Mesendoderm (in vitro differentiated cells): Measurements from ENCODE around the gene IBSP.

ENCODE experiments used
- DNase-seq: peaks from one replicate; pipeline ENCODE4 v3.0.0; 2013
- H2AK5ac ChIP-seq: 2 replicates; pipeline ENCODE4 v1.6.1; 2013; ENCODE audit warnings: low read length, inconsistent platforms
- H2BK120ac ChIP-seq: 2 replicates; pipeline ENCODE4 v1.6.1; 2013; ENCODE audit warnings: low read depth, mild to moderate bottlenecking, low read length, moderate library complexity, mixed read lengths
- H2BK15ac ChIP-seq: replicated peaks from 2 replicates; pipeline ENCODE4 v1.6.1; 2013; ENCODE audit warnings: low read depth, mild to moderate bottlenecking, moderate library complexity
- H2BK5ac ChIP-seq: 2 replicates; pipeline ENCODE4 v1.6.1; 2013; ENCODE audit warnings: low read length, inconsistent platforms
- H3K18ac ChIP-seq: 2 replicates; pipeline ENCODE4 v1.6.1; 2013; ENCODE audit warnings: mild to moderate bottlenecking, low read length, mixed read lengths
- H3K23ac ChIP-seq: one replicate; pipeline ENCODE4 v1.6.1; 2013; ENCODE audit warnings: low read length
- H3K27ac ChIP-seq: 2 replicates; pipeline ENCODE4 v1.5.1; 2013; ENCODE audit warnings: low read depth, mild to moderate bottlenecking, inconsistent platforms, low read length, moderate library complexity
- H3K27me3 ChIP-seq: 2 replicates; pipeline ENCODE4 v1.6.1; 2013; ENCODE audit warnings: low read length, control low read depth, mild to moderate bottlenecking, inconsistent platforms; ENCODE audit not compliant: insufficient read depth, poor library complexity
- H3K36me3 ChIP-seq: 2 replicates; pipeline ENCODE4 v1.6.1; 2013; ENCODE audit warnings: low read length, inconsistent platforms; ENCODE audit not compliant: control insufficient read depth, insufficient read depth
- H3K4ac ChIP-seq: one replicate; pipeline ENCODE4 v1.6.1; 2013; ENCODE audit warnings: low read depth, mild to moderate bottlenecking, low read length, moderate library complexity
- H3K4me1 ChIP-seq: 2 replicates; pipeline ENCODE4 v1.6.1; 2013; ENCODE audit warnings: low read depth, low read length, inconsistent platforms; ENCODE audit not compliant: control insufficient read depth
- H3K4me2 ChIP-seq: 2 replicates; pipeline ENCODE4 v1.6.1; 2013; ENCODE audit warnings: low read length
- H3K4me3 ChIP-seq: 2 replicates; pipeline ENCODE4 v1.5.1; 2013; ENCODE audit warnings: mild to moderate bottlenecking, low read length
- H3K56ac ChIP-seq: one replicate; pipeline ENCODE4 v1.6.1; 2013; ENCODE audit warnings: low read length
- H3K79me1 ChIP-seq: 2 replicates; pipeline ENCODE4 v1.6.1; 2013; ENCODE audit warnings: low read length, inconsistent platforms
- H3K79me2 ChIP-seq: 2 replicates; pipeline ENCODE4 v1.6.1; 2013; ENCODE audit warnings: mild to moderate bottlenecking, low read length; ENCODE audit not compliant: control insufficient read depth, insufficient read depth
- H3K9ac ChIP-seq: 2 replicates; pipeline ENCODE4 v1.6.1; 2013; ENCODE audit warnings: low read length, inconsistent platforms
- H4K5ac ChIP-seq: one replicate; pipeline ENCODE4 v1.6.1; 2013; ENCODE audit warnings: low read length
- H4K8ac ChIP-seq: one replicate; pipeline ENCODE4 v1.6.1; 2013; ENCODE audit warnings: low read depth, mild to moderate bottlenecking, control low read depth, low read length, moderate library complexity
- WGBS: extraction: QIAGEN DNeasy Blood & Tissue Kit; methylation state at CpG from one replicate; pipeline ENCODE4 v1.1.7; 2013; ENCODE audit warnings: low lambda C conversion rate, missing lambda C conversion rate; ENCODE audit not compliant: insufficient coverage; ENCODE audit errors: extremely low coverage; 5-methylcytosine and 5-hydroxymethylcytosine counted together

IBSP gene

DNA sequence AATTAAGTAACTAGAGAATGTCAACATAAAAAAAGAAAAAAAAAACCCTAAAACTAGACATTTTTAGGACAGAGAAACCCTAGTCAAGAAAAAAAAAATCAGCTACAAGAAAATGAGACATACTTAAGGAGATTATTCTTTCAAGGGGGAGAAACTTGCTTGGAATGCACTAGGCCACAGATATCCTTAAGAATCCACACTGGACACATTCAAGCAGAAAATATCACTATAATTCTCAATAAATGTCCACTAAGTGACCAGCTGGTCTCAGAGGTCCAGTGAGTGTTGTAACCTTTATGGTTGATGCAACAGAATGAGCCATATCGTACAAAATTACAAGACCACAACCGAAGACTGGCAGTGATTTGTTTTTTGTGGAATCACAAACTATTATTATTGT lies 15.6 kb upstream of the IBSP start:
- no peak overlapping the region for H3K27ac ChIP-seq
- DNase-seq: no peak
- no peak overlapping the region for H3K4me3 ChIP-seq
- H2BK15ac ChIP-seq: no peak overlapping the region
- no peak overlapping the region for H4K5ac ChIP-seq
- WGBS: no CpG with 5 or more reads among the region's 2 CpGs
- H3K4me1 ChIP-seq: no peaks in the 10 kb centered on the region
- H3K4ac ChIP-seq: no peak overlapping the region
- no peaks in the 10 kb centered on the region for H3K79me2 ChIP-seq
- no peak overlapping the region for H3K18ac ChIP-seq
- H2BK5ac ChIP-seq: no peak overlapping the region
- H3K23ac ChIP-seq: no peak overlapping the region
- H3K27me3 ChIP-seq: no peaks in the 10 kb centered on the region
- H4K8ac ChIP-seq: no peak overlapping the region
- no peak overlapping the region for H3K4me2 ChIP-seq
- no peak overlapping the region for H3K9ac ChIP-seq
- no peaks in the 10 kb centered on the region for H3K36me3 ChIP-seq
- no peak overlapping the region for H2AK5ac ChIP-seq
- H3K56ac ChIP-seq: no peak overlapping the region
- no peaks in the 10 kb centered on the region for H3K79me1 ChIP-seq
- H2BK120ac ChIP-seq: no peak overlapping the region

GRCh38 chr4:87785731-87786509 lies 13.4 kb upstream of the IBSP start:
- Histone ChIP-seq H3K4ac (no peak overlapping the region), H3K4me1 (no peaks in the 10 kb centered on the region), H3K27ac (no peak overlapping the region), H3K27me3 (no peaks in the 10 kb centered on the region), H4K5ac (no peak overlapping the region), H3K23ac (no peak overlapping the region), H3K79me2 (no peaks in the 10 kb centered on the region), H3K79me1 (no peaks in the 10 kb centered on the region), H3K36me3 (no peaks in the 10 kb centered on the region), H3K4me2 (no peak overlapping the region), H2AK5ac (no peak overlapping the region), H2BK5ac (no peak overlapping the region), H3K56ac (no peak overlapping the region), H2BK15ac (no peak overlapping the region), H3K18ac (no peak overlapping the region), H4K8ac (no peak overlapping the region), H2BK120ac (no peak overlapping the region), H3K4me3 (no peak overlapping the region), H3K9ac (no peak overlapping the region)
- no peak for DNase-seq
- no CpG with 5 or more reads among the region's 15 CpGs for WGBS

GRCh38 chr4:87802858-87803257 lies 3.5 kb downstream of the IBSP start:
- no peak overlapping the region for H3K4me3 ChIP-seq
- H3K36me3 ChIP-seq: no peaks in the 10 kb centered on the region
- no peak overlapping the region for H3K4me2 ChIP-seq
- H3K4me1 ChIP-seq: no peaks in the 10 kb centered on the region
- H2BK120ac ChIP-seq: no peak overlapping the region
- H3K23ac ChIP-seq: no peak overlapping the region
- no peak overlapping the region for H3K56ac ChIP-seq
- no peak overlapping the region for H3K9ac ChIP-seq
- H3K27me3 ChIP-seq: no peaks in the 10 kb centered on the region
- no peak overlapping the region for H4K5ac ChIP-seq
- no peaks in the 10 kb centered on the region for H3K79me1 ChIP-seq
- no peaks in the 10 kb centered on the region for H3K79me2 ChIP-seq
- no peak overlapping the region for H2BK15ac ChIP-seq
- H2AK5ac ChIP-seq: no peak overlapping the region
- H3K27ac ChIP-seq: no peak overlapping the region
- H3K18ac ChIP-seq: no peak overlapping the region
- no peak overlapping the region for H4K8ac ChIP-seq
- DNase-seq: no peak
- H2BK5ac ChIP-seq: no peak overlapping the region
- no peak overlapping the region for H3K4ac ChIP-seq

DNA sequence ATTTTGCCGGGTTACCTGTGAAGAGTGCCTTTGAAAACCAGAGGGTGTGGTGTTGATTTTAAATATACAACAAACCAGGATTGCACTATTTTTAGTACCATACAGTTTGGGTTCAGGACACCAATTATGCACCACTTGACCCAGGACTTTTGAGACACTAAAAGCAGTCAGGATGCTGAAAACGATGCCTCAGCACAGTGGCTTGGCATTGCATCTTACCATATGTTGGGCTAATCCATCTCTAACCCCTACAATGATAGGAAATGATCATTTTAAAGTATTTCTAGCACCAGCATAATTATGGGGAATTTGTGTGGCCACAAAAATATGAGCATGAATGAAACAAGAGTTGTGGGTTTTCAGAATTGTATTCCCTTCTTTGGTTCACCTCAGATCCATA lies 4.1 kb downstream of the IBSP start:
- Histone ChIP-seq H4K8ac (no peak overlapping the region), H3K56ac (no peak overlapping the region), H3K23ac (no peak overlapping the region), H3K4ac (no peak overlapping the region), H3K79me1 (no peaks in the 10 kb centered on the region), H2BK120ac (no peak overlapping the region), H2BK5ac (no peak overlapping the region), H2BK15ac (no peak overlapping the region), H3K4me3 (no peak overlapping the region), H3K4me2 (no peak overlapping the region), H3K9ac (no peak overlapping the region), H3K27me3 (no peaks in the 10 kb centered on the region), H3K36me3 (no peaks in the 10 kb centered on the region), H4K5ac (no peak overlapping the region), H3K79me2 (no peaks in the 10 kb centered on the region), H2AK5ac (no peak overlapping the region), H3K27ac (no peak overlapping the region), H3K18ac (no peak overlapping the region), H3K4me1 (no peaks in the 10 kb centered on the region)
- DNase-seq: no peak
- WGBS: no CpG with 5 or more reads among the region's 2 CpGs

DNA sequence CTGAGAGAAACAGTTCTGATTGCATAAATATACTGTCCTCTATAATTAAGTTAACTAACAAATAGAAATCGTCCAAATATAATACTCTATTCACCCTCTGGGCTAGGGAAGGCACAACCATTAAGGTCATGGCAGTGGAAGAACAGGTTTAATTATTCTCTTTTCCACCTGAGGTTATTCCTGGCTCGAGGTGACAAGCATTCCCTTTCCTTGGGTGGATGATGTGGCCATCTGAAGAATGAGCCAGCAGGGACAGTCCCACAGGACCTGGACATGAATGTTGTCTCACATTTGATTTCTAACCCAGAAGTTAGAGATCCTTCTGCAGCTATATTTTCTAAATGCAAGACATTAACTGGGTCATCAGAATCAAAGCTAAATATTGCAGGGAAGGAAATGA lies 5.5 kb downstream of the IBSP start:
- Histone ChIP-seq H4K8ac (no peak overlapping the region), H2AK5ac (no peak overlapping the region), H3K4me3 (no peak overlapping the region), H3K27ac (no peak overlapping the region), H4K5ac (no peak overlapping the region), H3K79me1 (no peaks in the 10 kb centered on the region), H3K23ac (no peak overlapping the region), H3K36me3 (no peaks in the 10 kb centered on the region), H2BK15ac (no peak overlapping the region), H3K4me1 (no peaks in the 10 kb centered on the region), H3K18ac (no peak overlapping the region), H3K27me3 (no peaks in the 10 kb centered on the region), H2BK5ac (no peak overlapping the region), H3K4ac (no peak overlapping the region), H3K79me2 (no peaks in the 10 kb centered on the region), H3K9ac (no peak overlapping the region), H3K56ac (no peak overlapping the region), H2BK120ac (no peak overlapping the region), H3K4me2 (no peak overlapping the region)
- DNase-seq: no peak
- no CpG with 5 or more reads among the region's 2 CpGs for WGBS

DNA sequence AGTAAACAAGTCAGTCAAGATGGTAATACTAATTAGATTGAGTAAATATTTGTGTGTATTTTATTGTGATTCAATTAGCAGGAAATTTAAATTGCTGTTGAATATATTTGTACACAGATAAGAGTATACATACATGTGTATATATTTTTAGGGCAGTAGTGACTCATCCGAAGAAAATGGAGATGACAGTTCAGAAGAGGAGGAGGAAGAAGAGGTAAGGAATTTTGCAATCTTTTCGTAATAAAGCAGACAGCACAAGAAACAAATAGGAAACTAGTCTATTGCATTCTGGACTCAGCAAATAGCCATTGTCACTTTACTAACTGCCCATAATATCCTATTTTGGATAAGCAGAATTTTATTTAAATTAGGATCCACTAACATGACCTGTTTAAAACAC lies 6.6 kb downstream of the IBSP start:
- Histone ChIP-seq H3K79me2 (no peaks in the 10 kb centered on the region), H3K27me3 (no peaks in the 10 kb centered on the region), H3K56ac (no peak overlapping the region), H3K4me3 (no peak overlapping the region), H3K4me1 (no peaks in the 10 kb centered on the region), H3K36me3 (no peaks in the 10 kb centered on the region), H3K4me2 (no peak overlapping the region), H2AK5ac (no peak overlapping the region), H4K8ac (no peak overlapping the region), H4K5ac (no peak overlapping the region), H3K23ac (no peak overlapping the region), H2BK15ac (no peak overlapping the region), H3K9ac (no peak overlapping the region), H3K18ac (no peak overlapping the region), H2BK120ac (no peak overlapping the region), H3K27ac (no peak overlapping the region), H3K4ac (no peak overlapping the region), H2BK5ac (no peak overlapping the region), H3K79me1 (no peaks in the 10 kb centered on the region)
- no CpG with 5 or more reads among the region's 2 CpGs for WGBS
- no peak for DNase-seq
